IMR-90 (cell line): ENCODE results near the gene AGO3. TPM values are rescaled to one million over a fixed set of nuclear protein-coding genes. Genes with fewer than 3 reads are reported as not detected.

Experiments used
- ATAC-seq: fragments of 200-7000 bp; cut with Tn5 transposase; 2 replicates; pipeline ENCODE4 v1.9.1; 2020; ENCODE audit warnings: low read depth, mild to moderate bottlenecking, moderate library complexity
- BruUV-seq: library from RNA; stranded (reverse); fragments of 400-500 nt; replicated peaks from 2 replicates; lab custom pipeline; 2021; lab: Mats Ljungman, UMichigan
- CTCF ChIA-PET: fragments of 300-600 bp; formaldehyde crosslinking; extraction: SDS; loops from one replicate; lab custom pipeline; 2021; ENCODE audit warnings: antibody characterized with exemption; lab: Yijun Ruan, JAX
- POLR2A ChIA-PET: fragments of 300-600 bp; sonication (Branson Sonifier 250); formaldehyde crosslinking; loops from one replicate; lab custom pipeline; 2022; ENCODE audit warnings: antibody characterized with exemption; ENCODE audit not compliant: unreplicated experiment; lab: Charles Lee
- DNase-seq: peaks from one replicate; pipeline ENCODE4 v3.0.0; 2013
- H2AFZ ChIP-seq: replicated peaks from 2 replicates; pipeline ENCODE3; 2013; ENCODE audit warnings: low read length, mild to moderate bottlenecking; ENCODE audit not compliant: poor library complexity
- H2AK5ac ChIP-seq: 2 replicates; pipeline ENCODE4 v1.6.1; 2013; ENCODE audit warnings: low read depth, low read length, inconsistent platforms
- H2AK9ac ChIP-seq: replicated peaks from 2 replicates; pipeline ENCODE3; 2013; ENCODE audit warnings: mild to moderate bottlenecking, low read depth, low read length, moderate library complexity; ENCODE audit not compliant: poor library complexity
- H2BK120ac ChIP-seq: 2 replicates; pipeline ENCODE4 v1.6.1; 2013; ENCODE audit warnings: low read depth, low read length, inconsistent platforms
- H2BK15ac ChIP-seq: 3 replicates; pipeline ENCODE4 v1.6.1; 2013; ENCODE audit warnings: low read depth, low read length, inconsistent platforms
- H2BK20ac ChIP-seq: 2 replicates; pipeline ENCODE4 v1.6.1; 2013; ENCODE audit warnings: low read depth, mild to moderate bottlenecking, inconsistent platforms, low read length, moderate library complexity
- H2BK5ac ChIP-seq: 2 replicates; pipeline ENCODE4 v1.6.1; 2013; ENCODE audit warnings: mild to moderate bottlenecking, low read depth, low read length, inconsistent platforms; ENCODE audit not compliant: poor library complexity, severe bottlenecking
- H3K14ac ChIP-seq: replicated peaks from 2 replicates; pipeline ENCODE4 v1.6.1; 2013; ENCODE audit warnings: low read depth, low read length, inconsistent platforms
- H3K18ac ChIP-seq: 2 replicates; pipeline ENCODE4 v1.6.1; 2013; ENCODE audit warnings: low read depth, low read length, control low read depth
- H3K23ac ChIP-seq: 2 replicates; pipeline ENCODE4 v1.6.1; 2013; ENCODE audit warnings: low read depth, low read length, inconsistent platforms
- H3K27ac ChIP-seq: 2 replicates; pipeline ENCODE4 v1.5.1; 2013; ENCODE audit warnings: mild to moderate bottlenecking, control low read depth, low read length; ENCODE audit not compliant: insufficient read depth
- H3K27me3 ChIP-seq: 2 replicates; pipeline ENCODE4 v1.6.1; 2013; ENCODE audit warnings: low read length; ENCODE audit not compliant: control insufficient read depth, insufficient read depth
- H3K36me3 ChIP-seq: 2 replicates; pipeline ENCODE4 v1.6.1; 2013; ENCODE audit warnings: low read length, mixed read lengths; ENCODE audit not compliant: control insufficient read depth, insufficient read depth
- H3K4ac ChIP-seq: 2 replicates; pipeline ENCODE4 v1.6.1; 2013; ENCODE audit warnings: low read depth, low read length, inconsistent platforms
- H3K4me1 ChIP-seq: 2 replicates; pipeline ENCODE4 v1.6.1; 2013; ENCODE audit warnings: low read length, mixed read lengths; ENCODE audit not compliant: control insufficient read depth, insufficient read depth
- H3K4me2 ChIP-seq: 2 replicates; pipeline ENCODE4 v1.6.1; 2013; ENCODE audit warnings: low read depth, mild to moderate bottlenecking, control low read depth, low read length, moderate library complexity
- H3K4me3 ChIP-seq: 2 replicates; pipeline ENCODE4 v1.5.1; 2013; ENCODE audit warnings: low read depth, mild to moderate bottlenecking, control low read depth, low read length, moderate library complexity; ENCODE audit not compliant: insufficient read depth
- H3K56ac ChIP-seq: 2 replicates; pipeline ENCODE4 v1.6.1; 2013; ENCODE audit warnings: low read length, inconsistent platforms; ENCODE audit not compliant: insufficient read depth; ENCODE audit errors: extremely low read depth
- H3K79me1 ChIP-seq, 2 experiments: 2 replicates each; pipeline ENCODE4 v1.6.1; 2013; ENCODE audit warnings: low read length in 2 of 2, inconsistent platforms in 1 of 2, low read depth in 1 of 2
- H3K9ac ChIP-seq: 2 replicates; pipeline ENCODE4 v1.6.1; 2013; ENCODE audit warnings: low read depth, low read length, control low read depth
- H3K9me1 ChIP-seq: 2 replicates; pipeline ENCODE4 v1.6.1; 2013; ENCODE audit warnings: low read length, inconsistent platforms; ENCODE audit not compliant: insufficient read depth
- H3K9me3 ChIP-seq: 2 replicates; pipeline ENCODE4 v1.6.1; 2013; ENCODE audit warnings: low read length; ENCODE audit not compliant: control insufficient read depth, insufficient read depth
- H4K20me1 ChIP-seq: 2 replicates; pipeline ENCODE4 v1.6.1; 2013; ENCODE audit warnings: low read length, inconsistent platforms; ENCODE audit not compliant: insufficient read depth
- H4K5ac ChIP-seq: 2 replicates; pipeline ENCODE4 v1.6.1; 2013; ENCODE audit warnings: mild to moderate bottlenecking, low read depth, low read length, control low read depth
- H4K8ac ChIP-seq, 2 experiments: 2 replicates each; pipeline ENCODE4 v1.6.1; 2013; ENCODE audit warnings: low read depth in 2 of 2, low read length in 2 of 2, control low read depth in 1 of 2, inconsistent platforms in 1 of 2
- H4K91ac ChIP-seq: 2 replicates; pipeline ENCODE4 v1.6.1; 2013; ENCODE audit warnings: low read depth, low read length, inconsistent platforms; ENCODE audit not compliant: insufficient read depth
- BHLHE40 ChIP-seq: fragments of 150-350 bp; IDR thresholded peaks from 2 replicates; pipeline ENCODE4 v1.6.1; 2016; ENCODE audit warnings: mild to moderate bottlenecking, low read depth, low read length
- CHD1 ChIP-seq: IDR thresholded peaks from 2 replicates; pipeline ENCODE4 v1.6.1; 2012; ENCODE audit warnings: low read depth, low read length, improper control_type of control experiment
- MAFK ChIP-seq: IDR thresholded peaks from 2 replicates; pipeline ENCODE4 v1.6.1; 2012; ENCODE audit warnings: low read depth, low read length, improper control_type of control experiment
- WGBS, 2 experiments: methylation state at CpG; one replicate each; pipeline versions ENCODE4 v1.1.5 to v1.1.7; 2013; ENCODE audit warnings: missing lambda C conversion rate in 2 of 2; ENCODE audit not compliant: insufficient read length in 1 of 2; ENCODE audit errors: extremely low coverage in 2 of 2; 5-methylcytosine and 5-hydroxymethylcytosine counted together
- dilution Hi-C: fragments of 300-500 bp; cut with HindIII; formaldehyde crosslinking; loops from one replicate; pipeline ENCODE4 v1.14.3; 2018; ENCODE audit warnings: low sequenced_read_pairs; ENCODE audit not compliant: unreplicated experiment
- in situ Hi-C: fragments of 300-500 bp; cut with MboI; formaldehyde crosslinking; loops from 3 replicates; pipeline ENCODE4 v1.14.3; 2019; ENCODE audit warnings: low sequenced_read_pairs, inconsistent platforms, mixed read lengths
- intact Hi-C: fragments of 100-400 bp; cut with micrococcal nuclease; formaldehyde crosslinking; loops from 2 replicates; pipeline ENCODE4 v1.10.0; 2022
- polyA plus RNA-seq, 3 experiments: library from polyadenylated mRNA; depleted of rRNA; stranded (reverse); fragments of >200 nt; gene quantifications; 2 replicates each; pipeline ENCODE4 v1.2.3, GENCODE V29; 2012; ENCODE audit warnings: low replicate concordance in 1 of 3
- total RNA-seq: library from RNA; depleted of rRNA; stranded (reverse); fragments of >200 nt; gene quantifications from 2 replicates; pipeline ENCODE4 v1.2.3, GENCODE V29; 2012

The AGO3 gene
- total and polyA plus RNA-seq, 2 of the 4 experiments (the other 2 are of a cell fraction), result 8.9 to 25.6 TPM

DNA sequence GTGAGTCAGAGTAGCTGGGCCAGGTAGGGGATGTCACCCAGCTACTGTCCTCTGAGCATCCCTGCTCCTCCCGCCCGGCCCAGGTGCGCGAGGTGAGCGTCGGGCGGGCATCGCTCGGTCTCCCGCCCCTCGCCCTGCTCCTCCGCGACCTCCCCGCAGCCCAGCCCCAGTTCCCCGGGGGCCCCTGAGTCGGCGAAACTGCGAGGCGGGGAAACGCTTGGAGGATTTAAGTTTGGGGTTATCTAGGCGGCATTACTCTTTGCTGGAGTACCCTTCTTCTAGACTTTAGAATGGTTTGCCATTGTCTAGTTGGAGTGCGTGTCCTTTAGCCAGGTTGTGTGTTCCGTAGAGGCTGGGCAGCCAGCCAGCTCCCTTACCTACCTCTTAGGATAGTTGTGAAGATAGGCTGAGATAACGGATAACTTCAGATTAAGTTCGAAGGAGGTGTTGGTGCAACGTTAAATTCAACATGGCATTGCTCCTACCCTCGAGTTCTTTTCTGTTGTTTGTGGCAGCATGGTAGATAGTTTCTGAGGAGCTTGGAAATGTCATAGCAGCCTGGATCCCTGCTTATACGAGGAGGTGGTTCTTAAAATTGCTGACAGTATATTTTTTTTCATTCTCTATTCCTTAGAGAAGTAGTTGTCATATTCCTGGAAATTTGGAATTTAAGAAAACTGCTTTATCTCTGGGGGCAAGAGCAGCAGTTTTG lies 697 bp downstream of the AGO3 start:
- dilution Hi-C loops (no loop called here), in situ Hi-C loops (no loop called here), intact Hi-C loops (loop anchor here (10.0 kb wide), 1 partner anchor 153 kb away; the partner anchor contains the start of genes ADPRS and TEKT2)
- peak overlapping the region; percentile 96 for H2AK9ac ChIP-seq
- 0 out of 2 replicates have a peak overlapping the region, but pooled peaks have one; percentile 64 for H2BK120ac ChIP-seq
- peak overlapping the region; percentile 97 for H3K14ac ChIP-seq
- H4K91ac ChIP-seq, result peak overlapping the region; percentile 76; the same call in 1 of the 2 replicates
- peaks cover 4 to 41% of the 10 kb centered on the region in 2 experiments; a peak in 3 of 4 replicates for H3K79me1 ChIP-seq
- no peaks in the 10 kb centered on the region for H3K27me3 ChIP-seq
- peak overlapping the region; percentile 84 for H3K9ac ChIP-seq
- DNase-seq (peak; percentile 5), ATAC-seq (peak; percentile 10)
- ChIA-PET POLR2A (interaction anchor here (0.8 kb wide), 1 partner anchor 9 kb away, joined by 3 read pairs; no protein-coding TSS in a partner anchor), CTCF (no interaction called here)
- peaks cover 5% of the 10 kb centered on the region for H3K4me1 ChIP-seq
- H4K5ac ChIP-seq, result peak overlapping the region; percentile 17; the same call in 1 of the 2 replicates
- H3K36me3 ChIP-seq, result no peaks in the 10 kb centered on the region
- peak overlapping the region; percentile 88 for H2BK5ac ChIP-seq
- peak overlapping the region; percentile 79 to 87 for H4K8ac ChIP-seq
- TF ChIP-seq BHLHE40, result no peak
- TF ChIP-seq CHD1, result no peak
- peak; percentile 93 for TF ChIP-seq MAFK
- no peaks in the 10 kb centered on the region for H3K9me3 ChIP-seq
- peaks cover 5% of the 10 kb centered on the region; the same call in 1 of the 2 replicates for H3K9me1 ChIP-seq
- H3K4me3 ChIP-seq, result peak overlapping the region; percentile 92
- H3K23ac ChIP-seq, result peak overlapping the region; percentile 60
- peak overlapping the region; percentile 97 for H3K4me2 ChIP-seq
- peak overlapping the region; percentile 59 for H2AK5ac ChIP-seq
- H2AFZ ChIP-seq, result peak overlapping the region; percentile 99
- WGBS, 2 experiments, result 1% methylated on average over 20 of the region's 28 CpGs; no CpG with 5 or more reads in 1 of the 2 experiments
- peak overlapping the region; percentile 2; the same call in 1 of the 2 replicates for H3K18ac ChIP-seq
- peak overlapping the region; percentile 83 for H3K27ac ChIP-seq
- peak overlapping the region; percentile 86 for H3K4ac ChIP-seq
- no TSS peak for BruUV-seq
- H4K20me1 ChIP-seq, result peaks cover 4% of the 10 kb centered on the region; the same call in 1 of the 2 replicates
- no peak overlapping the region for H2BK15ac ChIP-seq
- peak overlapping the region; percentile 79 for H3K56ac ChIP-seq
- no peak overlapping the region for H2BK20ac ChIP-seq
